Placental pericyte (primary cell): ENCODE results near the gene ZFAND2A. TPM values are rescaled to one million over a fixed set of nuclear protein-coding genes. Genes with fewer than 3 reads are reported as not detected.

Experiments used
- total RNA-seq: library from RNA; depleted of rRNA; stranded (reverse); fragments of >200 nt; gene quantifications from 2 replicates; pipeline ENCODE4 v1.2.3, GENCODE V29; 2012

ZFAND2A gene, protein sequence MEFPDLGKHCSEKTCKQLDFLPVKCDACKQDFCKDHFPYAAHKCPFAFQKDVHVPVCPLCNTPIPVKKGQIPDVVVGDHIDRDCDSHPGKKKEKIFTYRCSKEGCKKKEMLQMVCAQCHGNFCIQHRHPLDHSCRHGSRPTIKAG
- total RNA-seq: 18.5 and 57.8 TPM in 2 replicates

DNA sequence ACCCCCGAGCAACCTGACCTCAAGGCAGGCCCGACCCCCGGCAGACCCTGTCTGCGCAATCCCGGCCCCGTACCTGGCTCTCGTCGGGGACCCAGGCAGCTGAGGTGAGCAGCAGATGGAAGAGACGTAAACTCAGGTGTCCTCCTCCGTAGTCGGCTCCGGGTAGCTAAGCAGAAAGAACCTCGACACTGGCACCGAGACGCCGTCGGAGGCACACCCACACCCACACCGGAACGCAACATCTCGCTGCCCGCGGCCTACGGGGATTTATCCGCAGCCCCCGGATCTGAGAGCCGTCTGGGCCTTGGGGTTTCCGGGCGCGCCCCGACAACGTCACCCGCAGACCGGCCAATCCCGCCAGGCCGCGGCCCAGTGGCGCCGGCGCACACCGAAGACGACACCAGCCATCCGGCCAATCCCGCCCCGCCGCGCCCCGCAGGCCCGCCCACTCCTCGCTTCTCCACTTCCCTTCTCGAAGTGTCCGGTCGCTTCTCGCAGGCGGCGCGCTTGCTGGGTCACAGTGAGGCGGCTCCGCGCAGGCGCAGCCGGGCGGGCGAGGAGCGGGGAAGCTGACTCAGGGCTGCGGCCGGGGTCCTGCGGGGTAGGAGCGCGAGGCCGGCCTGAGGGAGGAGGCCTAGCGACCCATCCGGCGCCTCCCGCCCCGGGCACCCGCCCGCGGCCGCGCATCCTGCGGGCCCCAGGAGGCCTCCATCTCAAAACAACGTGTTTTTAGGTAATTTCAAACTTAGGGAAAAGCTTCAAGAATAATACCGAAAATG lies at the start of gene ZFAND2A:
ZFAND2A (minus strand) TSS at position 306 of the 779 bp plus-strand sequence. CDS start 1,984 bp downstream, outside the sequence.

Other genes with a start within 250 kb of the ZFAND2A start
- gene ADAP1, start 205.5 kb downstream of the ZFAND2A start, total RNA-seq: 3.1 and 13.1 TPM in 2 replicates
- 9.2 and 11.2 TPM in 2 replicates for gene COX19, start 184.6 kb downstream of the ZFAND2A start, total RNA-seq
- gene CYP2W1, start 177.0 kb downstream of the ZFAND2A start, total RNA-seq: 1.8 TPM in 1 of 2 replicates, not detected in the other
- gene GPR146, start 115.7 kb downstream of the ZFAND2A start, total RNA-seq: 0.14 and 2.8 TPM in 2 replicates
- 3.4 and 4.8 TPM in 2 replicates for gene GPER1, start 72.1 kb downstream of the ZFAND2A start, total RNA-seq
- not detected in 2 replicates for gene UNCX, start 72.7 kb upstream of the ZFAND2A start, total RNA-seq